HG03060 (cell line): ENCODE measurements around the gene MYMX.
"Not testable (repeated sequence)": the region's sequence is repeated elsewhere in the genome, so short reads cannot be mapped to it uniquely, and the experiment has no call there.

ENCODE experiments used
- ATAC-seq: cut with Tn5 transposase; IDR thresholded peaks from one replicate; pipeline ENCODE4 v1.9.1; 2021; ENCODE audit warnings: low read depth, moderate number of reproducible peaks; ENCODE audit not compliant: unreplicated experiment

MYMX gene

DNA sequence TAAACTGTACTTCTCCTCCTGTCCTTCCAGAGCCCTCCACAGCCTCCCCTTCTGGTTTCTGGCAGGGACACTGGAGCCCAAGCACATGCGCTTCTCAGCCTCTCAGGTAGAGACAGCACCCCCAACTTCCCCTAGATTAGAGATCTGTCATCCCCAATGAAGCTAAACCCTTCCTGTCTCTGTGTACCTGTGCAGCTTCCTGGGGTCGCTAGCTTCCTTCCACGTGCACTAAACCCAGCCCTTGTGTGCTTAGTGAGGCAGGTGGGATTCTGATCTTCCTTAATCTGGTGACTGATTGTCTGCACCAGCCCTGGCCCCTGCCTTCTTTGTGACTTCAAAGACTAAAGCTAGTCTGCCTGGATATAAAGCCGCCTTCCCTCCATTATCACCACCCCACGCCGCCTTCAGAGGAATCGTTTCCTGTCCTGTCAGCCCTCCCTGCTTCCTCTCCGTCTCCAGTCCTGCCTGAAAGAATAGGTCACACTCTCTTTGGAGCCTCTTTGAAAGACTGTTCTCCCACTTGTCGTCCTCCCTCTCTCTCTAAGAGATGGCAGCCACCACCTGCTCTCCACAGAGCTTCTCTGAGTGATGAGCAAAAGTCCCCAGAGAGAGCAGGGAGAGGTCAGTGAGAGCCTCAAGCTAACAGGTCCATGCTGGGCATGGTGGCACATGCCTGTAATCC is 30.6 kb upstream of the MYMX start:
- no peak for ATAC-seq

DNA sequence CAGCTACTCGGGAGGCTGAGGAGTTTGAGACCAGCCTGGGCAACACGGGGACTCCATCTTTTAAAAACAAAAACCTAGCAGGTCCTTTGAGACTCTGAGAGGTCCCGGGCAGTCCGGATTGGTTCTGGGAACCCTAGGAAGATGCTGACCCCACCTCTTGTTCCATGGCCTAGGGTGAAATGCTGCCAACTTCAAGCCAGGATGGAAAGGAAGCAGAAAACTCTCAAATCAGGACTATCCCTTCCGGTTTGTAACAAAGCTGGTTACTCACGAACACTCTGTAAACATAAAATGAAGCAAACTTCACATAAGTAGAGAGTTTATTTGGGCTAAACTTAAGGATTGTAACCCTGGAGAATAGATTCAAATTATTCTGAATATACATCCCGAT is 30.1 kb upstream of the MYMX start:
- ATAC-seq: no peak

DNA sequence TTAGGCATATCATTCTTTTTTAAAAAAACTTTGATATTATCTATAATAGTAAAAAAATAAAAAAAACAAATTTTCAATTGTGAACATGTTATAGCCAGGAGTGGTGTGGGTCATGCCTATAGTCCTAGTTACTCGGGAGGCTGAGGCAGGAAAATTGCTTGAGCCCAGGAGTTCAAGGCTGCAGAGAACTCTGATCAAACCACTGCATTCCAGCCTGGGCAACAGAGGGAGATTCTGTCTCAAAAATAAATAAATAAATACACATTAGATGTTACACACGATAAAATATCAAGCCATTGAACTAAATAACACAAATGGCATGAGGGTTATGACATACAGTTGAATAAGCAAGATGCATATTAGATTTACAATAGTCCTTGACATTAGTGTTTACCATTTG is 27.9 kb upstream of the MYMX start:
- ATAC-seq: no peak

DNA sequence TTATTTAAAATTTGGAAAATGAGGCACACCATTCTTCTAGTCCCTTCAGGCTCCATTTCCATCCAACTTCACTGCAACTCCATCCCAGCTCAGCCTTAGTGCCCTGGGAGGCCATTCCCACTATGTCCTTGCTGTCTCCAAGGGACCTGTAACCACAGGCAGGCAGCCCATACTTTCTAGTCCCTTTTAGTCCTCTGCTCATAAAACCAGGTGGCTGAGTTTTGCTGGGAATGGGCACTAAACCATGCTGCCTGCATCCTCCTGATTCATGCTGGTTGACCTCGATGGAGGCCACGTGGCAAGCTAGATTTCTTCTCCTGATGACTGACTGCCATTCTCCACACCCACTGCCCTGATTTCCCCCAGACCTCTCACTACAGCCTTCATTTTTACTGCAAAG is 27.5 kb upstream of the MYMX start:
- ATAC-seq: no peak

DNA sequence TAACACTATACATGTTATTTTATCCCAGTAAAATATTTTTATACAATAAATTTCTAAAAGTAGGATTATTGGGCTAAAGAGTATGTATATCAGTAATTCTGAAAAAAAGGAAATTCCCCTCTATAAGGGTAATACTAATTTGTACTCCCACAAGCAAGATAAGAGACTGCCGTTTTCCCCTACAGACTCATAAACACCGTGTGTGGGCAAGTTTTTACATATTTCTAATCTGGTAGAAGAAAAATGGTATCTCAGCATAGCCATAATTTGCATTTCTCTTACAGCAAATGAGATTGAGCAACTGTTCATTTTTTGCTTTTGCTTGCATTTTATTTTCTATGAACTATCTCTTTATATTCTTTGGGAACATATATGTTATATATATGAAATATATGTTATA is 26.0 kb upstream of the MYMX start:
- ATAC-seq: no peak

DNA sequence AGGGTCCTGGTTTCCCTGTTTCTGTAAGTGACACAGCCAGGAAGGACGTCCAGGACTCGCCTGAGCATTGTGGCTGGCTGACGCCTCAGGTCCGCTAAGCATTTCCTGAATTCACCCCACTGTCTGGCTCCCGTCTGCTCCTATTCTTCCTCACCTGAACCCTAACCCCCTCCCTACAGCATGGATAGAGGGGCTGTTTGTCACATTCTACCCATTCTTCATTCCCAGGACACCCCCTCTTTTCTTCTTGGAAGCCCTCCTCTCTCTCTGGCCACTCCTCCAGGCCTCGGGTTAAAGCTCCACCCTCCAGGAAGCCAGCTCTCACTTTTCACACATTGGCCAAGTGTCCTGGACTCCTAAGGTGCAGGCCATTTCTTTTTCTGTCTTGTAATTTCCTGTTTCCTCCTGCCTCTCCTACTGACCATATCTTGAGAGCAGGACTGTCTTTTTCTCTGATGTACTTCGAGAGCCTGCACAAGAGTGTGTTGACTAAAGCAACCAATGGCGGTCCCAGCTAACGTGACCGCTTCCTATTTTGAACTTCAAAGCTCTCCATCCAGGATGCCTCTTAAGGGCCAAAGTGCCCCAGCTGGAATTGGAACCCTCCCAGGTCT is 24.2 kb upstream of the MYMX start:
- ATAC-seq: no peak

DNA sequence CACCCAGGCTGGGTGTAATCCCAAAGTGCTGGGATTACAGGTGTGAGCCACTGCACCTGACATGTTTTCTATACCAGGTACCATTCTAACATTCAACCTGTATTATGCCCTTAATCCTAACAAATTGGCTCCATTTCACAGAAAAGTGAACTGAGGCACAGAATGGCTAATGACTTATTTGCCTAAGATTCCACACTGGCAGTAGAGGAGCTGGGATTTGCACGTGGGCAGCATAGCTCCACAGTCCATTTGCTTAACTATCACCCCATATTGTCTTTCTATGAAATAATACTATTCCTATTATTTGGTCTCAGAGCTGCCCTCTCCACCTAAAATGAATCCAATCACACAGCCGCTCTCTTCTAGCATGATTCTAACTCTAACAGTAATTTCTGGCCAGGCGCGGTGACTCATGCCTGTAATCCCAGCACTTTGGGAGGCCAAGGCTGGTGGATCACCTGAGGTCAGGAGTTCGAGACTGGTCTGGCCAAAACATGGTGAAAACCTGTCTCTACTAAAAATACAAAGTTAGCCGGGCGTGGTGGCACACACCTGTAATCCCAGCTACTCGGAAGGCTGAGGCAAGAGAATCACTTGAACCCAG is 23.3 kb upstream of the MYMX start:
- ATAC-seq: no peak

DNA sequence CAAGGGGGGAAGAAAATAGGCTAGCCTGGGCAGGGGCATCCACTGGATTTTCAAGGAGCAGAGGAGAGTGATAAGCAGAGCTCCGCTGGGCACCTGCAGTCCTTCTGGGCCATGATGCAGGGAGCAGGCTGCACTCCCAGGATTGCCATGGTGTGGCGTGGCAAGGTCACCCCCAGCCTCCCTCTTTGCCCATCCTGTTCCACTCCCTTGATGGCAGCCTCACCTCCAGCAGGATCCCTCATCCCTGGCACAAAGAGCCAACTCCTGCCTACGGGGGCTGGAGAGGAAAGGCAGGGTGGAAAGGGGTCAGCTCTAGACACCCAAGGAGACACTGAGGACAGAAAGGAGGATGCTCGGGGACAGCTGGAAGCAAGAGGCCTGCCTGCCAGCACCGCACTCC is 22.4 kb upstream of the MYMX start:
- no peak for ATAC-seq

DNA sequence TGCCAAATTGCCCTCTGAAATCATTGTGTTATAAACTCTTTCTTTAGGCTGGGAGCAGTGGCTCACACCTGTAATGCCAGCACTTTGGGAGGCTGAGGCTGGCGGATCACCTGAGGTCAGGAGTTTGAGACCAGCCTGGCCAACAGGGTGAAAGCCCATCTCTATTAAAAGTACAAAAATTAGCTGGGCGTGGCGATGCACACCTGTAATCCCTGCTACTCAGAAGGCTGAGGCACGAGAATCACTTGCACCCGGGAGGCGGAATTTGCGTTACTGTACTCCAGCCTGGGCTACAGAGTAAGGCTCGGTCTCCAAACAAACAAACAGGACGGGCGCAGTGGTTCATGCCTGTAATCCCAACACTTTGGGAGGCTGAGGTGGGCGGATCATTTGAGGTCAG is 20.4 kb upstream of the MYMX start:
- ATAC-seq: not testable (repeated sequence)

DNA sequence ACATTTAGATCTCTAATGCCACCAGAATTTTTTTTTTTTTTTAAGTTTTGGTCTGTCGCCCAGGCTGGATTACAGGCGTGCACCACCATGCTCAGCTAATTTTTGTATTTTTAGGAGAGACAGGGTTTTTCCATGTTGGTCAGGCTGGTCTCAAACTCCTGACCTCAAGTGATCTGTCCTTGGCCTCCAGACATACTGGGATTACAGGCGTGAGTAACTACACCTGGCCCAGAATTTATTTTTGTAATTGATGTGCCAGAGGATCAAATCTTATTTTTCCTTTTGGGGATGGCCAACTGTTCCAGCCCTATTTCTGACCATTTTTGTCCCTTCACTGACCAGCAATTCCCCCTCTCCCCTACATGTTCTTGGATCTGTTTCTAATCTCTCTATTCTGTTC is 18.0 kb upstream of the MYMX start:
- ATAC-seq: no peak

DNA sequence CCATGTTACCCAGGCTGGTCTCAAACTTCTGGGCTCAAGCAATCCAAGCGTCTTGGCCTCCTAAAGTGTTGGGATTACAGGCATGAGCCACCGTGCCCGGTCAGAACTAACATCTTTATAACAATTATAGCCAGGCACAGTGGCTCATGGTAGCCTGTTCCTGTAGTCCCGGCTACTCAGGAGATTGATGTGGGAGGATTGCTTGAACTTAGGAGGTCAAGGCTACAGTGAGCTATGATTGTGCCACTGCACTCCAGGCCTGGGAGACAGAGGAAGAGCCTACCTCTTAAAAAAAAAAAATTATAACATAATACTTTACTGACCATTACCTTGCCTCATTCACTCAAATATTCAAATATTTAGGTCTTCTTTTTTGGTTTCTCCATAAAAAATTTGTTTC is 16.8 kb upstream of the MYMX start:
- ATAC-seq: no peak

DNA sequence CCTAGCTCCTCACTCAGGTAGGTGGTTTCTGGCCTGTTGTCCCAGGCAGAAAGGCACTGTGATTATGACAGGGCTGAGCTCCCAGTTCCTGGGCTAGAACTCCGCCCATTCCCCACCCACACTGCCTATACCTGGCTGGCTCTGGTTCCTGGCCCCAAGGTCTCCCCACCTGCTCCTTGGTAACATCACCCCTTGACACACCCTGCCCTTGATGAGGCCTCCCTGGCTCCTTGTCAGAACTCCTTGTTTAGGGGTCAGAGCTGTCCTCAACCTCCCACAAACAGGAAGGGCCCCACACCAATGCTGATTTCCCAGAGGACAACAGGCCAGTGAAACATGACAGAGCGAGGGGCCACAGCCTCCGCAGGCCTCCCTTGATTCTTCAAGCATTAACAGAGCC is 15.5 kb upstream of the MYMX start:
- ATAC-seq: no peak

DNA sequence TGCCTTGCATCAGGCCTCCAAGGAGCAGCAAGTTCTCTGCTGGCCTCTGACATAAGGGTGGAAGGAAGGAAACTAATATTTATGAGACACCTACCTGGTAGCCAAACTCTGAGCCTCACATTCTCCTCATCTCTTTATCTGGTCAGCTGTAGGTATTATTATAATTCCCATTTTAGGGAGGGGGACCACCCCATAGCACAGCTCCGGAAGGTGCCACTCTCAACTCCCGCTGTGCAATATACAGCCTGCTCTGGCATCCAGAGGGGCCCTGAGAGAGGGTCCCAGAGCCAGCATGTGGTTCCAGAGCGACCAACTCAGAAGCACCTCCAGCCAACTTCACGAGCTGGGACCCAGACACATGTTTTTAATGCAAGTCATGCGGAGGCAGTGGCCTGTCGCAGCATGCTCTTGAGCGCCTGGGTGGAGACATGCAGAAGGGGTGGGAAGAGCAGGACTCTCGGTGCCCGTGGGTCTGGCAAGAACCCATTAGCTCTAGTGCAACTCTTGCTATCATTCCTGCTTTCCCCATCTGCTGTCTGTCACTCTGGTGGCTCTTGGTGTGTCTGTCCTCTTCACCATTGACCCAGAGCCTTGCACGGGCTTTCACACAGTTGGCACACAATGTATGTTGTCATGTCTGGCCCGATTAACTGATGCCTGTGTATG is 15.0 kb upstream of the MYMX start:
- no peak for ATAC-seq

DNA sequence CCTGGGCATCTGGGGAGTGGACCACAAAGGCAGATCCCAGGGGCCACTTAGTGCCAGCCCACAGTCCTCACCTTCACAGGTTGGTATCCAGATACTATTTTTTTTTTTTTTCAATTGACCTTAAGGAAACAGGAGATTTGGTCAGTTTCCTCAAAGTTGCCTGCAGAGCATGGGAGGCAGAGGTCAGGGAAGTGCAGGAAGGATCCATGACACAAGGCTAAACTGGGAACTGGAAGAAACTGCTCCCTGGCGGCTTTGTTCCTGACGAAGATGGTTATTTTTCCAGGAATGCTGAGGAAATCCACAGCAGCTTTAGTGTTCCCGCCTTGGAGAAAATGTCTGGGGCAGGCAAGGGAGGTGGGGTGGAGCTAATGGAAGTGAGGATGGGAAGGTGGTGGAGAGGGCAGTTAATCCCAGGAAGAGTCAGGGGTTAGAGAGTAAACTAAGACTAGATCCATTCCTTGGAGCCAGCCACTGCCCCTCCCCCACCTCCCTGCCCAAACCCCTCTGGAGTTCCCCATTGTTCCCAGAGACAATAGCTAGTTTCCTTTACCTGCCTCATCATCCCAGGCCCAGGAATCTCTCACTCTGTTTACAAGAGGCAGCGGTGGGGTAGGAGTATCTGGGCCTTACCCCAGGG is 14.3 kb upstream of the MYMX start:
- no peak for ATAC-seq

DNA sequence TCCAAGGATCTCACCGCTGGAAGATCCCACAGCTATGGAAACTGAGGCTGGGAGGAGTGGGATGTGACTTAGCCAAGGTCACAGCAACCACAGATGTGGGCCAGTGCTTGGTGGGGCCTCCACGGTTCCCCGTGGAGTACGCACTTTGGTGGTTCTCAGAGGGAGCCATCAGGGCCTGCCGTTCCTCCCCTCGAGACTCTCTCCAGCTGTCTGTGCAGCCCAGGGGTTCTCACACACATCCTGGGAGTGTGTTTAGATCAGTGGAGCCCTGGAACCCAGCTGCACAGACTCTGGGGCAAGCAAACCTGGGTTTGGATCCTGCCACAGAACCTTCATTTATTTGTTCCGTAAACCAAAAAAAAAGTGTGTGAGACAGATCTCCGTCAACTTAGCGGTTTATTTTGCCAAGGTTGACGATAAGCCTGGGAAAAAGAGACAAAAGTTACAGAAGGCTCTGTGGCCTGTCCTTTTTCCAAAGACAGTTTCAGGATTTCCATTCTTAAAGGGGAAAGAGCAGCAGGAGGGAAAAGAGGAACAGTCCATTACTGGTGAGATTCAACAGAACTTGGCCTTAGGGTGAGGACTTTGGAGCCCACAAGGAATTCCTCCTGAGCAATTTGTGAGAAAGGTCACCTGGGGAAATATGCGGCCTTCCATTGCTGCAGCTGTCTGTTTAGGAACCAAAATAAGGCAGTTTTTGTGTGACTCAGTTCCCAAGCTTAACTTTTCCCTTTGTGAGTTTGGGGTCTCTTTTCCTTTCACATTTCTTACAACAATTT is 13.6 kb upstream of the MYMX start:
- ATAC-seq: no peak

DNA sequence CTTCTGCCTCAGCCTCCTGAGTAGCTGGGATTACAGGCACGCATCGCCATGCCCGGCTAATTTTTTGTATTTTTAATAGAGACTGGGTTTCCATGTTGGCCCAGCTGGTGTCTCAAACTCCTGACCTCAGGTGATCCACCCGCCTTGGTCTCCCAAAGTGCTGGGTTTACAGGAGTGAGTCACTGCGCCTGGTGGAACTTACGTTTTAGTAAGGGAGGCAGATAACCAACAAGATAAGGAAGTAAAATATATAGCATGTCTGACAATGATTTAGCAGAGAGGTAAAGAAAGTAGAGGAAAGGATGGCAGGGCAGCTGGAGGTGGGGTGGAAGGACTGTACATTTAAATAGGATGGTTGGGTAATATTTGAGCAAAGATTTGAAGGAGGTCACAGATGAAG is 12.8 kb upstream of the MYMX start:
- no peak for ATAC-seq

DNA sequence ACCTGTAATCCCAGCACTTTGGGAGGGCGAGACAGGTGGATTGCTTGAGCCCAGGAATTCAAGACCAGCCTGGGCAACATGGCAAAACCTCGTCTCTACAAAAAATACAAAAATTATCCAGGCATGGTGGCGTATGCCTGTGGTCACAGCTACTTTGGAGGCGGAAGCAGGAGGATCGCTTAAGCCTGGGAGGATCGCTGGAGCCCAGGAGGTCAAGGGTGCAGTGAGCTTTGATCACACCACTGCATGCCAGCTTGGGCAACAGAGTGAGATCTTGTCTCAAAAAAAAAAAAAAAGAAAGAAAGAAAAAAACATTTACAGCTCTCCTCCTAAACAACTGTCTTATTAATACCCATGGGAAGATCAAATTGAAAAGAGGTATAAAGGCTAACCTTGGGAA is 8.8 kb upstream of the MYMX start:
- no peak for ATAC-seq

DNA sequence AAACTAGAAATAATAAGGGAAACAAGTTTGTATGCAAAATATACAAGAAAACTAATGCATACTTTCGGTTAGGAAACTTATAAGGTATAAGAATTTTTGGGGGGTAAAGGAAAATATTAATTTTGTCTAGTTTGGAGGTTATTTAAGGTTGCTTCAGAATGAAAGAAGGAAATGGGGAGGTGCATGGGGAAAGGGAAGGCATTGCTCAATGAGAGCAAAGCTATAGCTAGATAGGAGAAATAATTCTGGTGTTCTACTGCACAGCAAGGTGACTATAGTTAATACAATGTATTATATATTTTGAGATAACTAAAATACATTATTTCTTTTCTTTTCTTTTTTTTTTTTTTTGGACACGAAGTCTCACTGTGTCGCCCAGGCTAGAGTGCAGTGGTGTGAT is 5.4 kb upstream of the MYMX start:
- ATAC-seq: no peak

DNA sequence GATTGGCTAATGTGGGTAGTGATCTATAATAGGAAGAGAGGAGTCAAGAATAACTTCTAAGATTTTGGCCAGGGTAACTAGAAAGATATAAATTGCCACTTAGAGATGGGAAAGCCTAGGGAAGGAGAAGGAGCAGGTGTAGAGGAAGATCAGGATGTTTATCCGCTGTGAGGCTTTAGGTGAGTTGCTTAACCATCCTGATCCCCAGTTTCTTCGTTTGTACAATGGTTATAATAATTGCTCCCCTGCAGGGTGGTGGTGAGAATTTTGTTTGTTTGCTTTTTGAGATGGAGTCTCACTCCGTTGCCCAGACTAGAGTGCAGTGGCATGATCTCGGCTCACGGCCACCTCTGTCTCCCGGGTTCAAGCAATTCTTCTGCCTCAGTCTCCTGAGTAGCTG is 2.4 kb upstream of the MYMX start:
- ATAC-seq: no peak

DNA sequence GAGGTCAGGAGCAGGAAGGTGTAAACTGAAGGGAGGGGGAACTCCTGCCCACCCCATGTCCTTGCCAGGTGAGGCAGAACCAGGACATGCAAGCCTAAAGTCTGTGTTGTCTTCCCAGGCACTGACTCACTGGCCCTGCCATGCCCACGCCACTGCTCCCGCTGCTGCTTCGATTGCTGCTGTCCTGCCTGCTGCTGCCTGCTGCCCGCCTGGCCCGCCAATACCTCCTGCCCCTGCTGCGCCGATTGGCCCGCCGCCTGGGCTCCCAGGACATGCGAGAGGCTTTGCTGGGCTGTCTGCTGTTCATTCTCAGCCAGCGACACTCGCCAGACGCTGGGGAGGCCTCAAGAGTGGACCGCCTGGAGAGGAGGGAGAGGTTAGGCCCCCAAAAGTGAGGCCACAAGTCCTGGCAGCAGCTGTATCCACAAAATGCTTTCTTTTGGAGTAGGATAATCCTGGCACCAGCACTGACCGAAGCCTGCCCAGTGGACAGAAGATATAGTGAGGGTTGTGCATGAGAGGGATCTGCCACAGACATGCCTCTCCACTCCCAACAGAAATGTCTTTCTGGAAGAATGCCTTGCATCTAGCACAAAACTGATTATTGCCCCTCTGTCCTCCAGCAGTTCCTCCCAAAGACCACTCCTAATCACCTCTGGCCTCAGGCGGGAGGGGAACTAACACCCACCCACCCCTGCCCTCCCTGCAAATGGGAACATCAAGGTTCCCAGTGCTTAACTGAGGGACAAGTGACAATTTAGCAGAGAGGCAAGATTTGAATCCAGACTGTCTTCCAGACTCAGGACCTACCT is 812 bp downstream of the MYMX start:
- no peak for ATAC-seq
